Chondrocyte (in vitro differentiated cells): Measurements from ENCODE around the gene EYS. TPM values are rescaled to one million over a fixed set of nuclear protein-coding genes. Genes with fewer than 3 reads are reported as not detected.

Experiments used
- DNase-seq: peaks from one replicate; pipeline ENCODE4 v3.0.0; 2021; ENCODE audit warnings: mixed read lengths, low spot score
- H3K27ac Mint-ChIP-seq: one replicate; pipeline ENCODE4 v1.8.0; 2021; ENCODE audit warnings: mild to moderate bottlenecking, moderate library complexity, mixed read lengths; ENCODE audit not compliant: unreplicated experiment
- H3K27me3 Mint-ChIP-seq: 2 replicates; pipeline ENCODE4 v1.8.0; 2021; ENCODE audit warnings: low read depth, mixed read lengths
- H3K36me3 Mint-ChIP-seq: 2 replicates; pipeline ENCODE4 v1.8.0; 2021; ENCODE audit warnings: low read depth, mixed read lengths
- H3K4me1 Mint-ChIP-seq: 2 replicates; pipeline ENCODE4 v1.8.0; 2021; ENCODE audit warnings: low read depth, mild to moderate bottlenecking, mixed read lengths
- H3K4me3 Mint-ChIP-seq: one replicate; pipeline ENCODE4 v1.8.0; 2021; ENCODE audit warnings: mild to moderate bottlenecking, moderate library complexity, mixed read lengths; ENCODE audit not compliant: unreplicated experiment
- H3K9me3 Mint-ChIP-seq: 2 replicates; pipeline ENCODE4 v1.8.0; 2021; ENCODE audit warnings: low read depth, mixed read lengths
- CTCF ChIP-seq: fragments of 200-600 bp; sonication (generic); IDR thresholded peaks from 2 replicates; pipeline ENCODE4 v1.5.0; 2021; ENCODE audit warnings: antibody characterized with exemption, mild to moderate bottlenecking, moderate library complexity
- total RNA-seq: library from RNA; stranded (reverse); gene quantifications from 3 replicates; pipeline ENCODE4 v1.2.1, GENCODE V29; 2021

EYS gene
- total RNA-seq, 1 donor from 2014 or later, result not detected

- TF ChIP-seq CTCF, result no peak
- Mint-ChIP-seq H3K4me3 (no peak overlapping the region), H3K4me1 (no peaks in the 10 kb centered on the region), H3K36me3 (peaks cover 2% of the 10 kb centered on the region), H3K27ac (no peak overlapping the region), H3K9me3 (peaks cover 19% of the 10 kb centered on the region), H3K27me3 (no peaks in the 10 kb centered on the region)
- DNase-seq, result no peak
Observed at GRCh38 chr6:65650086-65650485, 56.9 kb downstream of the EYS start.

GRCh38 chr6:65649392-65649791, 57.6 kb downstream of the EYS start:
- H3K27me3 Mint-ChIP-seq, result no peaks in the 10 kb centered on the region
- DNase-seq, result no peak
- peaks cover 19% of the 10 kb centered on the region for H3K9me3 Mint-ChIP-seq
- no peaks in the 10 kb centered on the region for H3K4me1 Mint-ChIP-seq
- H3K36me3 Mint-ChIP-seq, result peaks cover 2% of the 10 kb centered on the region
- H3K27ac Mint-ChIP-seq, result no peak overlapping the region
- TF ChIP-seq CTCF, result no peak
- no peak overlapping the region for H3K4me3 Mint-ChIP-seq

- TF ChIP-seq CTCF, result no peak
- Mint-ChIP-seq H3K4me3 (no peak overlapping the region), H3K4me1 (no peaks in the 10 kb centered on the region), H3K9me3 (peaks cover 19% of the 10 kb centered on the region), H3K36me3 (peaks cover 2% of the 10 kb centered on the region), H3K27ac (no peak overlapping the region), H3K27me3 (no peaks in the 10 kb centered on the region)
- no peak for DNase-seq
Observed at GRCh38 chr6:65646544-65646943, 60.5 kb downstream of the EYS start.

- H3K27me3 Mint-ChIP-seq, result no peaks in the 10 kb centered on the region
- no peak for TF ChIP-seq CTCF
- H3K36me3 Mint-ChIP-seq, result peaks cover 2% of the 10 kb centered on the region
- peaks cover 19% of the 10 kb centered on the region for H3K9me3 Mint-ChIP-seq
- no peak overlapping the region for H3K27ac Mint-ChIP-seq
- H3K4me1 Mint-ChIP-seq, result no peaks in the 10 kb centered on the region
- DNase-seq, result no peak
- H3K4me3 Mint-ChIP-seq, result no peak overlapping the region
Observed at GRCh38 chr6:65642776-65643175, 64.2 kb downstream of the EYS start.

- TF ChIP-seq CTCF, result no peak
- Mint-ChIP-seq H3K4me3 (no peak overlapping the region), H3K9me3 (no peaks in the 10 kb centered on the region), H3K27me3 (no peaks in the 10 kb centered on the region), H3K36me3 (no peaks in the 10 kb centered on the region), H3K4me1 (no peaks in the 10 kb centered on the region), H3K27ac (no peak overlapping the region)
- DNase-seq, result peak; percentile 65
Observed at GRCh38 chr6:65638047-65638831, 68.8 kb downstream of the EYS start.
